Subcutaneous abdominal adipose tissue (tissue), 5 donors: ENCODE results near the gene TIPRL.

ENCODE experiments used
- H3K27ac ChIP-seq: one replicate; pipeline ENCODE4 v1.7.0; 2013; ENCODE audit warnings: low read depth, mild to moderate bottlenecking, inconsistent platforms, low read length, moderate library complexity
- H3K27me3 ChIP-seq, 5 donors: one replicate each; pipeline ENCODE4 v1.7.0; 2013; ENCODE audit warnings: low read length in 5 of 5, inconsistent platforms in 1 of 5; ENCODE audit not compliant: control insufficient read depth in 5 of 5, insufficient read depth in 4 of 5
- H3K36me3 ChIP-seq, 5 donors: one replicate each; pipeline ENCODE4 v1.7.0; 2013; ENCODE audit warnings: low read length in 5 of 5; ENCODE audit not compliant: control insufficient read depth in 5 of 5, insufficient read depth in 5 of 5
- H3K4me1 ChIP-seq, 5 donors: one replicate each; pipeline ENCODE4 v1.7.0; 2013; ENCODE audit warnings: low read length in 5 of 5, mild to moderate bottlenecking in 3 of 5, moderate library complexity in 1 of 5; ENCODE audit not compliant: control insufficient read depth in 5 of 5, insufficient read depth in 5 of 5
- H3K4me3 ChIP-seq, 5 donors: one replicate each; pipeline ENCODE4 v1.7.0; 2013; ENCODE audit warnings: low read length in 5 of 5, low read depth in 1 of 5
- H3K9ac ChIP-seq, 5 donors: one replicate each; pipeline ENCODE4 v1.7.0; 2013; ENCODE audit warnings: low read length in 5 of 5, mild to moderate bottlenecking in 4 of 5, moderate library complexity in 3 of 5
- H3K9me3 ChIP-seq, 5 donors: one replicate each; pipeline ENCODE4 v1.7.0; 2013; ENCODE audit warnings: low read length in 5 of 5; ENCODE audit not compliant: control insufficient read depth in 5 of 5
- donor health status: healthy.
- donor health status: healthy.
- donor health status: healthy.
- donor health status: healthy.
- donor health status: healthy.

The TIPRL gene

GRCh38 chr1:168157638-168158037, 21.1 kb upstream of the TIPRL start:
- Histone ChIP-seq H3K9me3 (peaks cover 0 to 17% (median 6%) of the 10 kb centered on the region in 5 donors), H3K9ac (no peak overlapping the region), H3K4me3 (no peak overlapping the region), H3K4me1 (no peaks in the 10 kb centered on the region), H3K27me3 (peaks cover 0 to 6% (median 0%) of the 10 kb centered on the region in 5 donors), H3K27ac (no peak overlapping the region), H3K36me3 (no peaks in the 10 kb centered on the region)

GRCh38 chr1:168159251-168159650, 19.5 kb upstream of the TIPRL start:
- Histone ChIP-seq H3K4me3 (no peak overlapping the region), H3K9me3 (peaks cover 0 to 17% (median 6%) of the 10 kb centered on the region in 5 donors)

DNA sequence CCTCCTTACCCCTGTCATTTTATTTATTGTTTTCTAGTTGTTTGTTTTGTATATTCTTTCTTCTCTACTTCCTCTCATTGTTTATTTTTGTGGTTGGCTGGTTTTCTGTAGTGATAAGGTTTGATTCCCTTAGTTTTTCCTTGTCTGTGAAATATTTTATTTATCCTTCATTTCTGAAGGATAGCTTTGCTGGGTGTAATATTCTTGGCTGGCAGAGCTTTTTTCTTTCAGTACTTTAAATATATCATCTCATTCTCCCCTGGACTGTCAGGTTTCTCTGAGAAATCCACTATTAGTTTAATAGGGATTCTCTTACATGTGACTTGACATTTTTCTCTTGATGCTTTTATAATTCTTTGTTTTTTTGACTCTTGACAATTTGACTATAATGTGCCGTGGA, 18.8 kb upstream of the TIPRL start:
- H3K9me3 ChIP-seq, result peaks cover 0 to 17% (median 6%) of the 10 kb centered on the region in 5 donors
- no peak overlapping the region for H3K9ac ChIP-seq
- no peak overlapping the region for H3K4me3 ChIP-seq
- H3K4me1 ChIP-seq, result no peaks in the 10 kb centered on the region
- no peaks in the 10 kb centered on the region for H3K36me3 ChIP-seq
- no peak overlapping the region for H3K27ac ChIP-seq
- H3K27me3 ChIP-seq, result peaks cover 0 to 6% (median 0%) of the 10 kb centered on the region in 5 donors

More at GRCh38 chr1:168159251-168159650, 19.5 kb upstream of the TIPRL start:
- H3K9ac ChIP-seq, result no peak overlapping the region
- no peaks in the 10 kb centered on the region for H3K36me3 ChIP-seq
- H3K27me3 ChIP-seq, result peaks cover 0 to 6% (median 0%) of the 10 kb centered on the region in 5 donors
- no peak overlapping the region for H3K27ac ChIP-seq
- no peaks in the 10 kb centered on the region for H3K4me1 ChIP-seq

- Histone ChIP-seq H3K9ac (no peak overlapping the region), H3K27me3 (peaks cover 0 to 6% (median 0%) of the 10 kb centered on the region in 5 donors), H3K9me3 (peaks cover 0 to 17% (median 6%) of the 10 kb centered on the region in 5 donors), H3K36me3 (no peaks in the 10 kb centered on the region), H3K4me3 (no peak overlapping the region), H3K27ac (no peak overlapping the region), H3K4me1 (no peaks in the 10 kb centered on the region)
Measured at GRCh38 chr1:168161459-168161858, 17.3 kb upstream of the TIPRL start.

DNA sequence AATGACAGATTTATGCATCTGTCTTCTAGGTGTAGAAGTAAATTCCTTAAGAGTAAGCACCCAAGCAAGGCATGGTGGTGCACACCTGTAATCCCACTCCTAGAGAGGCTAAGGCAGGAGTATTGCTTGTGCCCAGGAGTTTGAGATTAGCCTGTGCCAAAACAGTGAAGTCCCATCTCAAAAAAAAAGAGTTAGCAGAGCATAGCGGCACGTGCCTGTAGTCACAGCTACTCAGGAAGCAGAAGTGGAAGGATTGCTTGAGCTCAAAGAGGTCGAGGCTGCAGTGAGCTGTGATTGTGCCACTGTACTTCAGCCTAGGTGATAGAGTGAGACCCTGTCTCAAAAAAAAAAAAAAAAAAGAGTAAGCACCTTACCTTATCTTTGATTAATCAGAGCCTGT, 15.1 kb upstream of the TIPRL start:
- H3K9me3 ChIP-seq, result peaks cover 0 to 9% (median 2%) of the 10 kb centered on the region in 5 donors
- H3K4me3 ChIP-seq, result no peak overlapping the region
- H3K4me1 ChIP-seq, result no peaks in the 10 kb centered on the region
- H3K27me3 ChIP-seq, result peaks cover 0 to 6% (median 0%) of the 10 kb centered on the region in 5 donors
- no peak overlapping the region for H3K9ac ChIP-seq
- H3K36me3 ChIP-seq, result no peaks in the 10 kb centered on the region
- no peak overlapping the region for H3K27ac ChIP-seq

DNA sequence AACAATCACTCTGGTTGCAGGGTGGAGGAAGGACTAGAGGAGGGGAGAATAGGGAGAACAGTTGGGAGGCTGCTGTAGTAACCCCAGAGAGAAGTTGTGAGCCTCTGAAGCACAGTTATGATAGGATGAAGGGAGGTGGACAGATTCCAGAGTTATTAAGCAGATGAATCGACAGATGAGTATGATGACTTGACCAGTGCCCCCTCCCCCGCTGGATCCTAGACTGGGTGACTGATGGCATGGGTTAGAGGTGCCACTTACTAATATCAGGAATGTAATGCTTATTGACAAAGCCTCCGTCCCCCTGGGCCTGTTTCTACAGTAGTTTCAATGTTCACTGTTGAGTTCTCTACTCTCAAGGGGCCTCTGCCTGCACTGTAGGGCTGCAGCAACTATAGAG, 14.0 kb upstream of the TIPRL start:
- Histone ChIP-seq H3K4me3 (no peak overlapping the region), H3K9ac (no peak overlapping the region), H3K36me3 (no peaks in the 10 kb centered on the region), H3K4me1 (no peaks in the 10 kb centered on the region), H3K27ac (no peak overlapping the region), H3K9me3 (peaks cover 0 to 6% (median 0%) of the 10 kb centered on the region in 5 donors), H3K27me3 (peaks cover 0 to 6% (median 0%) of the 10 kb centered on the region in 5 donors)

DNA sequence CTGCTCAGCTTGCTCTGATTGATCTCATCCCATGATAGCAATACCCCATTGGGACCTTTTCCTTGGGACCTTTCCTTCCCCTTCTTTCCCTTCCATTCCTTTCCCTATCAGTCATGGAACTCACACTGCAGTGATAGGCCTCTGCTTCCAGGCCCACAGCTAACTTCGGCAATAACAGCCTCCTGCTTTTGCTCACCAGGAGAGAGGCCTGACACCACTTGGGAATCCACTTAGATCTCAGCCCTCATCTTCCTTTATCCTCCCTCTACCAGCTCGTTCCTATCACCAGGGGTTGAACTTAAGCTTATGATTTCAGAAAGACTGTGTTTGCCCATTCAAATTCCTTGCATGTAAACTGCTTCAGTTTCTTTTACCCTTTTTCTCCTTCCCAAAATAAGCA, 11.0 kb upstream of the TIPRL start:
- Histone ChIP-seq H3K4me3 (no peak overlapping the region), H3K27ac (no peak overlapping the region), H3K9ac (no peak overlapping the region), H3K27me3 (no peaks in the 10 kb centered on the region), H3K4me1 (no peaks in the 10 kb centered on the region), H3K9me3 (no peaks in the 10 kb centered on the region), H3K36me3 (no peaks in the 10 kb centered on the region)

- Histone ChIP-seq H3K36me3 (no peaks in the 10 kb centered on the region), H3K9ac (no peak overlapping the region), H3K9me3 (no peaks in the 10 kb centered on the region), H3K27me3 (no peaks in the 10 kb centered on the region), H3K27ac (no peak overlapping the region), H3K4me1 (no peaks in the 10 kb centered on the region), H3K4me3 (no peak overlapping the region)
Measured at GRCh38 chr1:168170564-168171508, 7.9 kb upstream of the TIPRL start.

GRCh38 chr1:168172250-168172915, 6.4 kb upstream of the TIPRL start:
- H3K27ac ChIP-seq, result no peak overlapping the region
- H3K36me3 ChIP-seq, result no peaks in the 10 kb centered on the region
- H3K4me1 ChIP-seq, result no peaks in the 10 kb centered on the region
- H3K27me3 ChIP-seq, result no peaks in the 10 kb centered on the region
- no peaks in the 10 kb centered on the region for H3K9me3 ChIP-seq
- H3K9ac ChIP-seq, result no peak overlapping the region
- no peak overlapping the region for H3K4me3 ChIP-seq

- Histone ChIP-seq H3K27me3 (no peaks in the 10 kb centered on the region), H3K4me3 (peak overlapping the region; percentile 14 to 94 (median 88)), H3K27ac (peak overlapping the region; percentile 93), H3K9me3 (no peaks in the 10 kb centered on the region), H3K4me1 (peaks cover 0 to 15% (median 10%) of the 10 kb centered on the region in 5 donors), H3K36me3 (no peaks in the 10 kb centered on the region), H3K9ac (peak overlapping the region in 2 of 5 donors; percentile 36 to 83)
Measured at GRCh38 chr1:168178227-168178637, 530 bp upstream of the TIPRL start.
